Vagina (tissue), 2 donors: ENCODE data around the gene FABP1.

ENCODE experiments used
- CTCF ChIP-seq, 3 experiments: fragments of 450-650 bp in 2 of 3; fragments of 200-600 bp in 1 of 3; sonication (generic) in 1 of 3; IDR thresholded peaks; one replicate each; pipeline ENCODE4 v1.5.1; 2017 to 2019; ENCODE audit warnings: antibody characterized with exemption in 3 of 3, mild to moderate bottlenecking in 2 of 3, moderate library complexity in 2 of 3
- POLR2A ChIP-seq, 2 donors: fragments of 450-650 bp; IDR thresholded peaks; one replicate each; pipeline ENCODE4 v1.6.1; 2017; ENCODE audit warnings: antibody characterized with exemption in 2 of 2, mild to moderate bottlenecking in 2 of 2, moderate library complexity in 2 of 2
- POLR2AphosphoS5 ChIP-seq, 2 donors: sonication (generic); formaldehyde crosslinking; IDR thresholded peaks; one replicate each; pipeline ENCODE4 v1.9.0; 2017; ENCODE audit warnings: antibody characterized with exemption in 2 of 2, mild to moderate bottlenecking in 2 of 2, low read depth in 1 of 2; ENCODE audit not compliant: insufficient read depth in 1 of 2

- TF ChIP-seq POLR2A (IDR thresholded peaks at IDR 0.05) = no peak
- TF ChIP-seq POLR2AphosphoS5 (IDR thresholded peaks at IDR 0.05; ENCODE audit: insufficient read depth in 1 of 2, low read depth in 1 of 2) = no peak
- no peak for TF ChIP-seq CTCF (IDR thresholded peaks at IDR 0.05)
These were observed 50.8 kb downstream of the FABP1 start for GRCh38 chr2:88077080-88077479.
